Activated T-cell treated with anti-CD3 and anti-CD28 coated beads, Interleukin-2, amount 50 U/mL, for 4 hours (primary cell): ENCODE results near the gene CIITA. TPM values are rescaled to one million over a fixed set of nuclear protein-coding genes. Genes with fewer than 3 reads are reported as not detected.
"Not testable (repeated sequence)": the region's sequence is repeated elsewhere in the genome, so short reads cannot be mapped to it uniquely, and the experiment has no call there.

Experiments
- ATAC-seq, 2 donors: fragments of 200-7000 bp; cut with Tn5 transposase; one replicate each; pipeline ENCODE4 v1.10.0; 2021
- DNase-seq: peaks from one replicate; pipeline ENCODE4 v3.0.0-alpha.2; 2020
- H3K27me3 Mint-ChIP-seq: one replicate; pipeline ENCODE4 v1.8.0; 2021; ENCODE audit warnings: low read depth, mixed read lengths
- H3K36me3 Mint-ChIP-seq: one replicate; pipeline ENCODE4 v1.8.0; 2022; ENCODE audit warnings: mixed read lengths; ENCODE audit not compliant: insufficient read depth
- H3K4me1 Mint-ChIP-seq: one replicate; pipeline ENCODE4 v1.8.0; 2021; ENCODE audit warnings: low read depth, mixed read lengths
- H3K4me3 Mint-ChIP-seq: one replicate; pipeline ENCODE4 v1.8.0; 2021; ENCODE audit warnings: mild to moderate bottlenecking, moderate library complexity, mixed read lengths
- H3K9me3 Mint-ChIP-seq: one replicate; pipeline ENCODE4 v1.8.0; 2021; ENCODE audit warnings: mixed read lengths
- total RNA-seq, 3 donors: library from RNA; stranded (reverse); gene quantifications; one replicate each; pipeline ENCODE4 v1.2.1, GENCODE V29; 2021

CIITA gene
- total RNA-seq, 3 donors from 2014 or later: 2.4 to 3.6 (median 2.5) TPM

- no peaks in the 10 kb centered on the region for H3K9me3 Mint-ChIP-seq
- peaks cover 3% of the 10 kb centered on the region for H3K36me3 Mint-ChIP-seq
- ATAC-seq (no peak), DNase-seq (no peak)
- H3K4me1 Mint-ChIP-seq: peaks cover 57% of the 10 kb centered on the region
- H3K4me3 Mint-ChIP-seq: no peak overlapping the region
- no peaks in the 10 kb centered on the region for H3K27me3 Mint-ChIP-seq
Measured at GRCh38 chr16:10950393-10950792, 73.4 kb downstream of the CIITA start.

GRCh38 chr16:10951026-10951425 is 74.0 kb downstream of the CIITA start:
- ATAC-seq (no peak), DNase-seq (no peak)
- Mint-ChIP-seq H3K27me3 (no peaks in the 10 kb centered on the region), H3K9me3 (no peaks in the 10 kb centered on the region), H3K36me3 (peaks cover 3% of the 10 kb centered on the region), H3K4me3 (no peak overlapping the region), H3K4me1 (peaks cover 55% of the 10 kb centered on the region)

GRCh38 chr16:10954903-10955302 is 77.9 kb downstream of the CIITA start:
- Mint-ChIP-seq H3K36me3 (peaks cover 8% of the 10 kb centered on the region), H3K9me3 (no peaks in the 10 kb centered on the region), H3K4me1 (peaks cover 51% of the 10 kb centered on the region), H3K27me3 (no peaks in the 10 kb centered on the region), H3K4me3 (no peak overlapping the region)
- no peak for ATAC-seq
- DNase-seq: no peak

GRCh38 chr16:10957771-10958482 is 80.9 kb downstream of the CIITA start:
- peaks cover 52% of the 10 kb centered on the region for H3K4me1 Mint-ChIP-seq
- ATAC-seq: peak; percentile 70 to 86
- peak overlapping the region; percentile 2 for H3K4me3 Mint-ChIP-seq
- no peak for DNase-seq
- H3K27me3 Mint-ChIP-seq: no peaks in the 10 kb centered on the region
- H3K9me3 Mint-ChIP-seq: no peaks in the 10 kb centered on the region
- peaks cover 19% of the 10 kb centered on the region for H3K36me3 Mint-ChIP-seq

- no peak for DNase-seq
- H3K4me3 Mint-ChIP-seq: no peak overlapping the region
- ATAC-seq: no peak
- no peaks in the 10 kb centered on the region for H3K27me3 Mint-ChIP-seq
- peaks cover 26% of the 10 kb centered on the region for H3K36me3 Mint-ChIP-seq
- H3K4me1 Mint-ChIP-seq: peaks cover 54% of the 10 kb centered on the region
- H3K9me3 Mint-ChIP-seq: no peaks in the 10 kb centered on the region
Measured at GRCh38 chr16:10959161-10959560, 82.2 kb downstream of the CIITA start.

GRCh38 chr16:10961231-10961630 is 84.2 kb downstream of the CIITA start:
- Mint-ChIP-seq H3K36me3 (peaks cover 36% of the 10 kb centered on the region), H3K27me3 (no peaks in the 10 kb centered on the region), H3K4me3 (no peak overlapping the region), H3K9me3 (no peaks in the 10 kb centered on the region), H3K4me1 (peaks cover 57% of the 10 kb centered on the region)
- no peak for DNase-seq
- ATAC-seq: no peak

- H3K9me3 Mint-ChIP-seq: no peaks in the 10 kb centered on the region
- peaks cover 35% of the 10 kb centered on the region for H3K36me3 Mint-ChIP-seq
- no peaks in the 10 kb centered on the region for H3K27me3 Mint-ChIP-seq
- peaks cover 47% of the 10 kb centered on the region for H3K4me1 Mint-ChIP-seq
- ATAC-seq (peak; percentile 51 to 61), DNase-seq (peak; percentile 80)
- peak overlapping the region; percentile 54 for H3K4me3 Mint-ChIP-seq
Measured at GRCh38 chr16:10964039-10964890, 87.3 kb downstream of the CIITA start.

GRCh38 chr16:10964891-10965326 is 87.9 kb downstream of the CIITA start:
- no peaks in the 10 kb centered on the region for H3K9me3 Mint-ChIP-seq
- ATAC-seq: peak; percentile 86 to 87
- H3K4me1 Mint-ChIP-seq: peaks cover 47% of the 10 kb centered on the region
- peaks cover 35% of the 10 kb centered on the region for H3K36me3 Mint-ChIP-seq
- no peaks in the 10 kb centered on the region for H3K27me3 Mint-ChIP-seq
- DNase-seq: peak; percentile 54
- H3K4me3 Mint-ChIP-seq: peak overlapping the region; percentile 31

- peak; percentile 19 to 24 for ATAC-seq
- Mint-ChIP-seq H3K27me3 (no peaks in the 10 kb centered on the region), H3K4me1 (peaks cover 44% of the 10 kb centered on the region), H3K36me3 (peaks cover 35% of the 10 kb centered on the region), H3K4me3 (peak overlapping the region; percentile 27), H3K9me3 (no peaks in the 10 kb centered on the region)
- no peak for DNase-seq
Measured at GRCh38 chr16:10965440-10966061, 88.5 kb downstream of the CIITA start.

GRCh38 chr16:10966129-10966528 is 89.1 kb downstream of the CIITA start:
- H3K27me3 Mint-ChIP-seq: no peaks in the 10 kb centered on the region
- H3K4me1 Mint-ChIP-seq: peaks cover 44% of the 10 kb centered on the region
- DNase-seq (no peak), ATAC-seq (no peak)
- H3K36me3 Mint-ChIP-seq: peaks cover 39% of the 10 kb centered on the region
- peak overlapping the region; percentile 30 for H3K4me3 Mint-ChIP-seq
- H3K9me3 Mint-ChIP-seq: no peaks in the 10 kb centered on the region

- not testable (repeated sequence) for DNase-seq, H3K27me3 Mint-ChIP-seq, H3K9me3 Mint-ChIP-seq
- peak in 1 of 2 donors; percentile 11 for ATAC-seq
- H3K4me3 Mint-ChIP-seq: peak overlapping the region; percentile 30
- H3K4me1 Mint-ChIP-seq: peaks cover 45% of the 10 kb centered on the region
- peaks cover 43% of the 10 kb centered on the region for H3K36me3 Mint-ChIP-seq
Measured at GRCh38 chr16:10966559-10966958, 89.6 kb downstream of the CIITA start.

- Mint-ChIP-seq H3K4me3 (no peak overlapping the region), H3K27me3 (no peaks in the 10 kb centered on the region), H3K4me1 (peaks cover 53% of the 10 kb centered on the region), H3K9me3 (no peaks in the 10 kb centered on the region), H3K36me3 (peaks cover 43% of the 10 kb centered on the region)
- DNase-seq (no peak), ATAC-seq (no peak)
Measured at GRCh38 chr16:10967986-10968385, 91.0 kb downstream of the CIITA start.

- Mint-ChIP-seq H3K4me1 (peaks cover 54% of the 10 kb centered on the region), H3K36me3 (peaks cover 42% of the 10 kb centered on the region), H3K9me3 (no peaks in the 10 kb centered on the region), H3K27me3 (no peaks in the 10 kb centered on the region), H3K4me3 (no peak overlapping the region)
- no peak for ATAC-seq
- DNase-seq: no peak
Measured at GRCh38 chr16:10968498-10968897, 91.5 kb downstream of the CIITA start.

GRCh38 chr16:10969615-10970014 is 92.6 kb downstream of the CIITA start:
- DNase-seq (no peak), ATAC-seq (no peak)
- H3K36me3 Mint-ChIP-seq: peaks cover 40% of the 10 kb centered on the region
- H3K9me3 Mint-ChIP-seq: no peaks in the 10 kb centered on the region
- H3K27me3 Mint-ChIP-seq: no peaks in the 10 kb centered on the region
- no peak overlapping the region for H3K4me3 Mint-ChIP-seq
- H3K4me1 Mint-ChIP-seq: peaks cover 45% of the 10 kb centered on the region
